Measurements from ENCODE around the gene ZNF619. TPM values are rescaled to one million over a fixed set of nuclear protein-coding genes. Genes with fewer than 3 reads are reported as not detected.

ZNF619 gene
- polyA plus RNA-seq, 1 of the 3 experiments (the other 2 are of a cell fraction): 1.6 TPM

- CTCF ChIA-PET: interaction anchor here (1.9 kb wide), 1 partner anchor 18 kb away, joined by 7 read pairs; no protein-coding TSS in a partner anchor
- H3K9ac ChIP-seq: no peak overlapping the region
- TF ChIP-seq CHD2 (IDR thresholded peaks at IDR 0.05; ENCODE audit: low read length, partially characterized antibody) (no peak), RXRA (IDR thresholded peaks at IDR 0.05; ENCODE audit: borderline replicate concordance, low read depth) (no peak), EP300 (IDR thresholded peaks at IDR 0.05; ENCODE audit: borderline replicate concordance in 1 of 2, low read depth in 1 of 2, low read length in 1 of 2) (no peak), MXI1 (IDR thresholded peaks at IDR 0.05; ENCODE audit: low read depth, low read length) (no peak), FOXM1 (IDR thresholded peaks at IDR 0.05; ENCODE audit: low read depth) (no peak), PBX3 (IDR thresholded peaks at IDR 0.05) (no peak), IRF3 (IDR thresholded peaks at IDR 0.05; ENCODE audit: low read depth, low read length) (no peak), CTCF (IDR thresholded peaks at IDR 0.05) (no peak), USF2 (IDR thresholded peaks at IDR 0.05; ENCODE audit: borderline replicate concordance, low read depth, low read length) (no peak), MEF2A (IDR thresholded peaks at IDR 0.05; ENCODE audit: borderline replicate concordance, low read depth) (no peak)
- WGBS (ENCODE audit: low lambda C conversion rate): 88% methylated on average over 3 of the region's 3 CpGs
- no peaks in the 10 kb centered on the region for H3K9me2 ChIP-seq
- POLR2A ChIA-PET: no interaction called here
- H3K79me2 ChIP-seq (ENCODE audit: insufficient read depth): no peaks in the 10 kb centered on the region
- no peak overlapping the region for H2AFZ ChIP-seq (ENCODE audit: low read depth)
- no peaks in the 10 kb centered on the region for H3F3A ChIP-seq (replicated peaks; ENCODE audit: insufficient read depth)
- no peak overlapping the region for H3K4me2 ChIP-seq
- H3K36me3 ChIP-seq (replicated peaks in 1 of 2; ENCODE audit: control insufficient read depth in 1 of 2, insufficient read depth in 2 of 2, low read length in 1 of 2): peaks cover 14 to 36% of the 10 kb centered on the region in 2 experiments
- no peaks in the 10 kb centered on the region for H3K9me3 ChIP-seq
- DNase-seq: no peak
- H3K27ac ChIP-seq (ENCODE audit: low read depth in 2 of 2, low read length in 1 of 2): no peak overlapping the region
- no peak overlapping the region for H3K4me3 ChIP-seq (ENCODE audit: low read depth in 2 of 2, low read length in 1 of 2)
- H3K4me1 ChIP-seq (ENCODE audit: control insufficient read depth in 1 of 2, insufficient read depth in 2 of 2, low read depth in 1 of 2, low read length in 1 of 2): no peaks in the 10 kb centered on the region; a peak in 1 of 4 replicates
- no peaks in the 10 kb centered on the region for H3K27me3 ChIP-seq (ENCODE audit: insufficient read depth)
- H4K20me1 ChIP-seq (ENCODE audit: insufficient read depth): no peaks in the 10 kb centered on the region
These were observed 10.2 kb downstream of the ZNF619 start for GRCh38 chr3:40487172-40487571.

GRCh38 chr3:40490916-40491315 is 14.0 kb downstream of the ZNF619 start:
- H3K79me2 ChIP-seq (ENCODE audit: insufficient read depth): no peaks in the 10 kb centered on the region
- no peaks in the 10 kb centered on the region for H4K20me1 ChIP-seq (ENCODE audit: insufficient read depth)
- no peak overlapping the region; a peak in 1 of 4 replicates for H3K27ac ChIP-seq (ENCODE audit: low read depth in 2 of 2, low read length in 1 of 2)
- ChIA-PET POLR2A (no interaction called here), CTCF (no interaction called here)
- peaks cover 9 to 30% of the 10 kb centered on the region in 2 experiments for H3K36me3 ChIP-seq (replicated peaks in 1 of 2; ENCODE audit: control insufficient read depth in 1 of 2, insufficient read depth in 2 of 2, low read length in 1 of 2)
- H3K4me3 ChIP-seq (ENCODE audit: low read depth in 2 of 2, low read length in 1 of 2): no peak overlapping the region
- no peak overlapping the region for H3K9ac ChIP-seq
- 87% methylated on average over 5 of the region's 5 CpGs for WGBS (ENCODE audit: low lambda C conversion rate)
- no peaks in the 10 kb centered on the region for H3F3A ChIP-seq (replicated peaks; ENCODE audit: insufficient read depth)
- H3K4me2 ChIP-seq: no peak overlapping the region
- no peaks in the 10 kb centered on the region for H3K9me2 ChIP-seq
- H3K9me3 ChIP-seq: no peaks in the 10 kb centered on the region
- TF ChIP-seq FOXM1 (IDR thresholded peaks at IDR 0.05; ENCODE audit: low read depth) (no peak), JUND (IDR thresholded peaks at IDR 0.05) (no peak), USF1 (IDR thresholded peaks at IDR 0.05; ENCODE audit: borderline replicate concordance, low read depth) (no peak), TCF12 (IDR thresholded peaks at IDR 0.05) (no peak), SMC3 (IDR thresholded peaks at IDR 0.05; ENCODE audit: low read depth, low read length) (no peak), PBX3 (IDR thresholded peaks at IDR 0.05) (no peak), USF2 (IDR thresholded peaks at IDR 0.05; ENCODE audit: borderline replicate concordance, low read depth, low read length) (no peak), TEAD4 (IDR thresholded peaks at IDR 0.05; ENCODE audit: borderline replicate concordance, insufficient read depth) (no peak)
- H3K27me3 ChIP-seq (ENCODE audit: insufficient read depth): no peaks in the 10 kb centered on the region
- H2AFZ ChIP-seq (ENCODE audit: low read depth): no peak overlapping the region
- no peaks in the 10 kb centered on the region; a peak in 1 of 4 replicates for H3K4me1 ChIP-seq (ENCODE audit: control insufficient read depth in 1 of 2, insufficient read depth in 2 of 2, low read depth in 1 of 2, low read length in 1 of 2)
- no peak for DNase-seq
